Measurements from ENCODE around the gene BRIP1. TPM values are rescaled to one million over a fixed set of nuclear protein-coding genes. Genes with fewer than 3 reads are reported as not detected.

BRIP1 gene
- total RNA-seq, 1 experiment from 2014 or later: 13.8 TPM

DNA sequence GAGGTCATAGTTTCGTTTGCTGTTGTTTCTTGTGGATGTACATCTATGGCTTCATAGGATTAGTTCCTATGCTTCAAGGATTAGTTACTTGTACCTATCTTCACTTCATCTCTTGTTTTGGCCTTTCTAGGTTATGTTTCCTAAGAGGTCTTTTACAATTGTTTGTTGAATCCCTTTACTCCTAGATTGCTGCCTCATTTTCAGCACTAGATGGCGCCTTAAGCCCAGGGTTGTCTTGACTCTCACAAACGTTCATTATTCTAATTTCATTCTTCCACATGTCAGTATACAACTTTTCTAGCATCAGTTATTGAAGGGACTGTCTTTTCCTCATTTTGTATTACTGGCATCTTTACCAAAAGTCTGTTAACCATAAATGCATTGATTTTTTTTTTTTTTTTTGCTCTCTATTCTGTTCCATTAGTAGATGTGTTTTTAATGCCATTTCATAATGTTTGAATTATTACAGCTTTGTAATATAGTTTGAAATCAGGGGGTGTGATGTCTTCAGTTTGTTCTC lies 227.4 kb downstream of the BRIP1 start:
- no peaks in the 10 kb centered on the region for H3K36me3 Mint-ChIP-seq
- no peak overlapping the region for H3K27ac Mint-ChIP-seq
- H3K4me1 Mint-ChIP-seq: no peaks in the 10 kb centered on the region
- no peak for TF ChIP-seq SMAD4 (CRISPR knock-in tag; IDR thresholded peaks at IDR 0.05)
- TF ChIP-seq, protein P1, sequence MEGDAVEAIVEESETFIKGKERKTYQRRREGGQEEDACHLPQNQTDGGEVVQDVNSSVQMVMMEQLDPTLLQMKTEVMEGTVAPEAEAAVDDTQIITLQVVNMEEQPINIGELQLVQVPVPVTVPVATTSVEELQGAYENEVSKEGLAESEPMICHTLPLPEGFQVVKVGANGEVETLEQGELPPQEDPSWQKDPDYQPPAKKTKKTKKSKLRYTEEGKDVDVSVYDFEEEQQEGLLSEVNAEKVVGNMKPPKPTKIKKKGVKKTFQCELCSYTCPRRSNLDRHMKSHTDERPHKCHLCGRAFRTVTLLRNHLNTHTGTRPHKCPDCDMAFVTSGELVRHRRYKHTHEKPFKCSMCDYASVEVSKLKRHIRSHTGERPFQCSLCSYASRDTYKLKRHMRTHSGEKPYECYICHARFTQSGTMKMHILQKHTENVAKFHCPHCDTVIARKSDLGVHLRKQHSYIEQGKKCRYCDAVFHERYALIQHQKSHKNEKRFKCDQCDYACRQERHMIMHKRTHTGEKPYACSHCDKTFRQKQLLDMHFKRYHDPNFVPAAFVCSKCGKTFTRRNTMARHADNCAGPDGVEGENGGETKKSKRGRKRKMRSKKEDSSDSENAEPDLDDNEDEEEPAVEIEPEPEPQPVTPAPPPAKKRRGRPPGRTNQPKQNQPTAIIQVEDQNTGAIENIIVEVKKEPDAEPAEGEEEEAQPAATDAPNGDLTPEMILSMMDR (IDR thresholded peaks at IDR 0.05): peak; percentile 54
- no peaks in the 10 kb centered on the region for H3K27me3 Mint-ChIP-seq (ENCODE audit: low read depth)
- ChIA-PET CTCF (interaction anchor here (0.6 to 2.8 kb wide), 18 partner anchors 10 to 492 kb away, joined by 3 to 27 read pairs (median 3); partner anchors contain the start of gene BRIP1), POLR2A (no interaction called here)
- peaks cover 8% of the 10 kb centered on the region for H3K9me3 Mint-ChIP-seq
- ATAC-seq (peak; percentile 38; the same call in 1 of the 2 replicates), DNase-seq (ENCODE audit: low spot score) (peak; percentile 49)
- H3K4me3 Mint-ChIP-seq: no peak overlapping the region

GRCh38 chr17:61634942-61635538 lies 228.3 kb downstream of the BRIP1 start:
- ChIA-PET POLR2A (no interaction called here), CTCF (interaction anchor here (0.5 to 2.8 kb wide), 13 partner anchors 11 to 474 kb away, joined by 3 to 27 read pairs (median 3); partner anchors contain the start of gene BRIP1)
- H3K4me3 Mint-ChIP-seq: no peak overlapping the region
- no peaks in the 10 kb centered on the region for H3K27me3 Mint-ChIP-seq (ENCODE audit: low read depth)
- ATAC-seq (no peak), DNase-seq (ENCODE audit: low spot score) (no peak)
- H3K27ac Mint-ChIP-seq: no peak overlapping the region
- peaks cover 12% of the 10 kb centered on the region for H3K9me3 Mint-ChIP-seq
- H3K4me1 Mint-ChIP-seq: no peaks in the 10 kb centered on the region
- TF ChIP-seq NR1H2 (CRISPR knock-in tag; IDR thresholded peaks at IDR 0.05): no peak
- TF ChIP-seq ZNF232 (CRISPR knock-in tag; IDR thresholded peaks at IDR 0.05): no peak
- no peak for TF ChIP-seq FOXK1 (CRISPR knock-in tag; IDR thresholded peaks at IDR 0.05)
- no peak for TF ChIP-seq USF1 (CRISPR knock-in tag; IDR thresholded peaks at IDR 0.05)
- no peak for TF ChIP-seq TEAD1 (CRISPR knock-in tag; IDR thresholded peaks at IDR 0.05)
- no peaks in the 10 kb centered on the region for H3K36me3 Mint-ChIP-seq

DNA sequence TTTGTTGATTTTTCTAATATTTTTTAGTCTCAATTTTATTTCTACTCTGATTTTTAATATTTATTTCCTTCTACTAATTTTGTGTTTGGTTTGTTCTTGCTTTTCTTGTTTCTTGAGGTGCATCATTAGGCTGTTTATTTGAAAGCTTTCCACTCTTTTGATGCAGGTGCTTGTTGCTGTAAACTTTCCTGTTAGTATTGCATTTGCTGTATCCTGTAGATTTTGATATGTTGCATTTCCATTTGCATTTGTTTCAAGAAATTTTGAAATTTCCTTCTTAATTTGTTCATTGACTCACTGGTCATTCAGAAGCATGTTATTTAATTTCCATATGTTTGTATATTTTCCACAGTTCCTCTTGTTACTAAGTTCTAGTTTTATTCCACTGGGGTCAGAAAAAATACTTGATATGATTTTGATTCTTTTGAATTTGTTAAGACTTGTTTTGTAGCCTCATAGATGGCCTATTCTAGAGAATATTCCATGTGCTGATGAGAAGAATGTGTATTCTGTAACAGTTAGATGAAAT lies 229.3 kb downstream of the BRIP1 start:
- no peak overlapping the region for H3K4me3 Mint-ChIP-seq
- CTCF ChIA-PET: interaction anchor here (1.5 kb wide), 1 partner anchor 475 kb away, joined by 6 read pairs; no protein-coding TSS in a partner anchor
- H3K36me3 Mint-ChIP-seq: no peaks in the 10 kb centered on the region
- no peak for ATAC-seq
- no peak overlapping the region for H3K27ac Mint-ChIP-seq
- H3K4me1 Mint-ChIP-seq: no peaks in the 10 kb centered on the region
- peaks cover 12% of the 10 kb centered on the region for H3K9me3 Mint-ChIP-seq
- POLR2A ChIA-PET: no interaction called here
- DNase-seq (ENCODE audit: low spot score): no peak
- no peaks in the 10 kb centered on the region for H3K27me3 Mint-ChIP-seq (ENCODE audit: low read depth)
- no peak for TF ChIP-seq ZNF423 (CRISPR knock-in tag; IDR thresholded peaks at IDR 0.05)
- TF ChIP-seq AR (CRISPR knock-in tag; IDR thresholded peaks at IDR 0.05): no peak
- no peak for TF ChIP-seq STAT6 (CRISPR knock-in tag; conservative IDR thresholded peaks at IDR 0.05; ENCODE audit: low read depth)
- no peak for TF ChIP-seq FOXJ3 (CRISPR knock-in tag; IDR thresholded peaks at IDR 0.05; ENCODE audit: borderline replicate concordance)
- TF ChIP-seq ZNF532 (CRISPR knock-in tag; IDR thresholded peaks at IDR 0.05; ENCODE audit: borderline replicate concordance): no peak
- no peak for TF ChIP-seq ZNF219 (CRISPR knock-in tag; IDR thresholded peaks at IDR 0.05; ENCODE audit: borderline replicate concordance)
- no peak for TF ChIP-seq SMAD4 (CRISPR knock-in tag; IDR thresholded peaks at IDR 0.05)
- no peak for TF ChIP-seq IRF1 (CRISPR knock-in tag; IDR thresholded peaks at IDR 0.05)
